Gastroesophageal sphincter (tissue), 3 donors: Measurements from ENCODE around the gene ARID3A.

Experiments
- EP300 ChIP-seq: sonication (generic); formaldehyde crosslinking; IDR thresholded peaks from one replicate; pipeline ENCODE4 v1.6.1; 2017; ENCODE audit warnings: antibody characterized with exemption, mild to moderate bottlenecking
- POLR2A ChIP-seq, 2 donors: fragments of 450-650 bp; IDR thresholded peaks; one replicate each; pipeline ENCODE4 v1.6.1; 2017; ENCODE audit warnings: antibody characterized with exemption in 2 of 2, mild to moderate bottlenecking in 2 of 2, moderate library complexity in 1 of 2
- POLR2AphosphoS5 ChIP-seq: sonication (generic); formaldehyde crosslinking; IDR thresholded peaks from one replicate; pipeline ENCODE4 v1.6.1; 2017; ENCODE audit warnings: antibody characterized with exemption
- TF ChIP-seq, protein P1 (sequence below), 4 experiments: fragments of 200-600 bp in 2 of 4; fragments of 450-650 bp in 2 of 4; sonication (generic) in 1 of 4; IDR thresholded peaks; one replicate each; pipeline ENCODE4 v1.5.1; 2017 to 2019; ENCODE audit warnings: antibody characterized with exemption in 4 of 4, mild to moderate bottlenecking in 2 of 4, moderate library complexity in 2 of 4

DNA sequence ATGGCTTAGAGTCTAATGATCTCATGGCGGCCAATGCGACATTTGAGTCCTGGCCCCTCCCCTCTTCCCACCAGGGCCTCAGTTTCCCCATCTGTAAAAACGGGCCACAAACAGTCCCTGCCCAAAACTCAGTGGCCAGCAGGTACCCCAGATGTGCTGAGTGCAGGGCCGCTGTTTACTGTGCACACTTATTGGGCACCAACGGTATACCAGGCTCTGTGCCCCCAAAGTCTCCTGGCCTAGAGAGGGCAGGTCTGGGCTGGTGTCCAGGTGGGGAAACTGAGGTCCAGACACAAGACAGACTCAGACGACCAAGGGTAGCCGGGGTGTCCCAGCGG, 34.7 kb downstream of the ARID3A start:
- TF ChIP-seq POLR2A (IDR thresholded peaks at IDR 0.05) (no peak), POLR2AphosphoS5 (no peak), EP300 (no peak)
- TF ChIP-seq, protein P1, sequence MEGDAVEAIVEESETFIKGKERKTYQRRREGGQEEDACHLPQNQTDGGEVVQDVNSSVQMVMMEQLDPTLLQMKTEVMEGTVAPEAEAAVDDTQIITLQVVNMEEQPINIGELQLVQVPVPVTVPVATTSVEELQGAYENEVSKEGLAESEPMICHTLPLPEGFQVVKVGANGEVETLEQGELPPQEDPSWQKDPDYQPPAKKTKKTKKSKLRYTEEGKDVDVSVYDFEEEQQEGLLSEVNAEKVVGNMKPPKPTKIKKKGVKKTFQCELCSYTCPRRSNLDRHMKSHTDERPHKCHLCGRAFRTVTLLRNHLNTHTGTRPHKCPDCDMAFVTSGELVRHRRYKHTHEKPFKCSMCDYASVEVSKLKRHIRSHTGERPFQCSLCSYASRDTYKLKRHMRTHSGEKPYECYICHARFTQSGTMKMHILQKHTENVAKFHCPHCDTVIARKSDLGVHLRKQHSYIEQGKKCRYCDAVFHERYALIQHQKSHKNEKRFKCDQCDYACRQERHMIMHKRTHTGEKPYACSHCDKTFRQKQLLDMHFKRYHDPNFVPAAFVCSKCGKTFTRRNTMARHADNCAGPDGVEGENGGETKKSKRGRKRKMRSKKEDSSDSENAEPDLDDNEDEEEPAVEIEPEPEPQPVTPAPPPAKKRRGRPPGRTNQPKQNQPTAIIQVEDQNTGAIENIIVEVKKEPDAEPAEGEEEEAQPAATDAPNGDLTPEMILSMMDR (IDR thresholded peaks at IDR 0.05): no peak
